NCI-H146 treated with DMSO at 0.1 percent for 48 hours (cell line): Measurements from ENCODE around the gene FARSA.
A peak's percentile ranks its signal among the peaks of the same experiment; 100 is the strongest.
"Not testable (repeated sequence)": the region's sequence is repeated elsewhere in the genome, so short reads cannot be mapped to it uniquely, and the experiment has no call there.

ENCODE experiments used
- DNase-seq: peaks from one replicate; lab custom pipeline; 2025; ENCODE audit not compliant: unreplicated experiment; lab: John Stamatoyannopoulos, UW

The FARSA gene

DNA sequence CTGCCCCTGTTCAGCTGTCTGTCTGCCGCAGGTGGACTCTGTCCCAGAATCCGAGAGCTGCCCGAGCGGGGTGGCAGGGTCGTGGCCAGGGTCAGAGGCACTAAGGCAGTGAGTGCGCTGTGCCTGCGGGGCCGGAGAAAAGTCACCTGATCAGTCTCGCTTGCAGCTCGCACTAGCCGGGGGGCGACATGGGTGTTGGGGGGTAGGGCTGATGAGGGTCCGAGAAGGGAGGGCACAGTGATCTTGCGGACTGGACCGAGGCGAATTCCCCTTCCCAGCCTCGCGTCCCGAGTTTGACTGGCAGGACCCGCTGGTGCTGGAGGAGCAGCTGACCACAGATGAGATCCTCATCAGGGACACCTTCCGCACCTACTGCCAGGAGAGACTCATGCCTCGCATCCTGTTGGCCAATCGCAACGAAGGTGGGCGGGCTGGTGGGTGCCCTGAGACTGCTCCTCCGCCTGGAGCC is 41.9 kb downstream of the FARSA start:
- no peak for DNase-seq

DNA sequence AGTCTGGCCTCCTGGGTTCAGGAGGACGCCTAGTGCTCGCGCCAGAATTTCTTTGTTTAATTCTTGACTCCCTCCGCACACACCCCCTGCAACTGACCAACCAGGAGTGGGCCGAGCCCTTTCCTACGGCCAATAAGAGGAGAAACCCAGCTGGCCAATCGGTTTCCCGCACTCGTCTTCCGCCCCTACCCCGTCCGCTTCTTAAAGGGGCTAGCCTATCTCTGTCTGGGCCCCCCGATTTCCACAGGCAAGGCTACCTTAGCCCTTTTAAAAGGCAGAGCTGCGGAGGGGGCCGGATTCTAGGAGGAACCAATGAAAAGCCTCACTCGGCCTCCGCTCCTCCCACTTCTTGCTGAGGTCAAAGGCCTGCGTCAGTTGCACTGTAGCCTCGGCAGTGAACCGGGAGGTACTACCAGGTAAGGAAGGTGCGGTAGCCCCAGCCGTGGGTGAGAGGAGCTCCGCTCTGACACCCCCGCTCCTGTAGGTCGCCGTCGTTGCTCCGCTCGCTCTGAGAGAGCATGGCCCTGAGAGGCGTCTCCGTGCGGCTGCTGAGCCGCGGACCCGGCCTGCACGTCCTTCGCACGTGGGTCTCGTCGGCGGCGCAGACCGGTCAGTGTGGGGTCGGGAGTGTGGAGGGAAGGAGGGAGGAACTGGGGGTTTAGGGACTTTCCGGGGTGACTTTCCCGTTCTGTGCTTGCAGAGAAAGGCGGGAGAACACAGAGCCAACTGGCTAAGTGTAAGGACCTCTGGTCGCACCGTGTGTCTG is 42.5 kb downstream of the FARSA start, which contains the start of gene GCDH:
GCDH (plus strand) TSS at position 374 of the 766 bp plus-strand sequence; CDS start at position 519, 145 bp downstream.
- peak; percentile 100 for DNase-seq

DNA sequence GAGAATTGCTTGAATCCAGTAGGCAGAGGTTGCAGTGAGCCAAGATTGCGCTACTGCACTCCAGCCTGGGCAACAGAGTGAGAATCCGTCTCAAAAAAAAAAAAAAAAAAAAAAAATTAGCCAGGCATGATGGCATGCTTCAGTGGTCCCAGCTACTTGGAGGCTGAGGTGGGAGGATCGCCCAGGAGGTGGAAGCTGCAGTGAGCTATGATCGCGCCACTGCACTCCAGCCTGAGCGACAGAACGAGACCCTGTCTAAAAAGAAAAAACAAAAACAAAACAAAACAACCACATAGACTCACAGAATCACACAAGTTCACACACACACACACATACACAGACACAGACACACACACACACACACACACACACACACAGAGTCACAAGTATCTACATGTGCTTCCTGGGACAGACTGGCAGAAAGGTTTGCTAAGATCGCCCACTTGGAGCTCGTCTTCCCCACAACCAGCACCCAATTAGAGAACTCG is 43.2 kb downstream of the FARSA start:
- DNase-seq, result not testable (repeated sequence)

DNA sequence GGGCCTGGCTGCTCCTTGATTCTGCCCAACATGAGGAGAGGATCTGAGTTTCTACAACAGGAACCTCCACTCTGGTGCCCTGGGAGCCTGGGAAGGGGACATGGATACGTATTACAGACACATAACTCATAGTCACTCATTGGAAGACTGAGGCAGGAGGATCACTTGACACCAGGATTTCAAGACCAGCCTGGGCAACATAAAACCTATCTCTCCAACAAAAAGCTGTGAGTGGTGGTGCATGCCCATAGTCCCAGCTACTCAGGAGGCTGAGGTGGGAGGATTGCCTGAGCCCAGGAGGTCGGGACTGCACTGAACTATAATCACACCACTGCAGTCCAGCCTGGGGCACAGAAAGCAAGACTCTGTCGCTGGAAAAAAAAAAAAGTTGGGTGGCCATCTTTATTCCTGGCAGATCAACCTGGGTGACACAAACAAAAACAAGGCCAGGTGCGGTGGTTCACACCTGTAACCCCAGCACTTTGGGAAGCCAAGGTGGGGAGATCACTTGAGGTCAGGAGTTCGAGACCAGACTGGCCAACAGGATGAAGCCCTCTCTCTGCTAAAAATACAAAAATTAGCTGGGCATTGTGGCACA is 45.4 kb downstream of the FARSA start:
- no peak for DNase-seq

DNA sequence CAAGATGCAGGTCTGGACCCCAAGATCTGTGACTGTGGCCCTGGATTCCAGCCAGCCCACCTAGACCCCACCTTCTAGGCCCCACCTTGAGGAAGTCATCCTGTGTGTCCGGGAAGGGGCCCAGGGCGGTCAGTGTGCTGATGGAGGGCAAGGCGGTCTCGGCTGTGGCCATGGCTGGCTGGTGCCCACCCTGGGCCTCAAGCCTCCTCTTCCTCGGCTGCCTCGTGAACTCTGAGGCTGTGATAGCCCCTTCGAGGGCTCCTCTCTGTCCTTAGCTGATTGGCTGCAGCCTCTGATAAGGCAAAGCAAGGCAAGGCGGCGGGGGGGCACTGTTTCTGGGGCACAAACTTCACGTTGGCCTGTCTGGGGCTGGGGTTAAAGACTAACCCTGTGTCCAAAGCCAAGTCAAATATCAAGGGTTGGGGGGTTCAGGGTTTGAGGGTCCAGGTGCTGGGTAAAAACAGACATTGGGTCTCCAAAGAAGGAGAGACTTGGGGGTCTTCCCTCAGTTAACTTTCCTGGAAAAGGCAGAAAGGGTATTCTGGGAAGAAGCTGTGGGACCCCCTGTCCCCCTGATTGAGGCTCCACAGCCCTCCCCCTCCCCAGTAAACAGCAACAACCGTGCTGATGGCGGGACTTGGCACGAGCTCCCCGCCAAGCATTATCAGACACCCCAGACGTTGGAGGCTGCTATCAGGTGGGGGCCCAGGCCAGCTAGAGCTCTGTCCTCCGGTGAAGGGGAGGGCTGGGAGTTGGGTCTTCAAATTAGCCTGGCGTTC is 46.4 kb downstream of the FARSA start, which contains the start of gene KLF1:
KLF1 (minus strand) TSS at position 233 of the 779 bp plus-strand sequence; CDS start at position 172, 61 bp downstream.
- no peak for DNase-seq

DNA sequence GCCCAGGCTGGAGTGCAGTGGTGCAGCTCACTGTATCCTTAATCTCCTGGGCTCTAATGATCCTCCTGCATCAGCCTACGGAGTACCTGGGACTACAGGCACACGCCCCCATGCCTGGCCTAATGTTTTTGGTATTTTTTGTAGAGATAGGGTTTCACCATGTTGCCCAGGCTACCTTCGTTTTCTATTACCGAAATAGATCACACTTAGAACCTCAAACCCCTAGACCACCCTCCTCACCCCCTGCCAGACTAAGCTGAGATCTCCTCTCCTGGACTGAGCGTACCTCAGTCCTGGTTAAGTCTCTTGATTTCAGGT is 46.9 kb downstream of the FARSA start:
- DNase-seq, result no peak

DNA sequence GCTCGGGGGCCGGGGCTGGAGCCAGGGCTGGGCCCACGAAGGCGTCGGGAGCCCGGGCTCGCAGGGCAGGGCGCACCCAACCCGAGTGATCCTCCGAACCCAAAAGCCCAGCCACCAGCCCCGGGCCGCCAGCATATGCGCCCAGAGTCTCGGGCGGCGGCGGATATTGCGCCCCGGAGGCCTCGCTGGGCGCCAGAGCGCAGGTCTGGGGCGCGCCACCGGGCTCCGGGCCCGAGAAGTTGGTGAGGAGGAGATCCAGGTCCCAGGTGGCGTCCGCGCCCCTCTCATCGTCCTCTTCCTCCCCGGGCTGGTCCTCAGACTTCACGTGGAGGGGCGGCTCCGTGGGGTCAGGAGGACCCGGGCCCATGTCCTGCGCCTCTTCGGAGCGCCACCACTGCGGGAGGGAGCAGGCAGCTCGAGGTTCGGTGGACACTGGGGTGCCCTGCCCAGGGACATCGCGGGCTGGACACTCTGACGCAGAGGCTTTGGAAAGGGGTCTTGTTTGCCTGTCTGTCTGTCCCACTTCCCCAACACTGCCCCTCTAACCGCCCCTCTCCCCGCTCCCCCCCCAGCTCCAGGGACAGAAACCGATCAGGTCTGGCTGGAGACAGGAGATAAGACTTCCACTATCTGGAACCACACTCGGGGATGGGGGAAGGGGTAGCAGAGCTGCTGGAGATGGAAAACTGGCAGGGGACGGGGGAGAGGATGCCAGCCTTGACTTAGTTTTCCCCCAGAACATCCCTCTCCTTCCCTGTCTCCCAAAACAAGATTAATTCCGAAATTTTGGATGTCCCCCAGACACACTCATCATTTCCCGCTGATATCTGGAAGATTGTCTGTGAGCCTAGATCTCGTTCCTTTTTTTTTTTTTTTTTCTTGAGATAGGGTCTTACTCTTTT is 47.5 kb downstream of the FARSA start:
- no peak for DNase-seq

DNA sequence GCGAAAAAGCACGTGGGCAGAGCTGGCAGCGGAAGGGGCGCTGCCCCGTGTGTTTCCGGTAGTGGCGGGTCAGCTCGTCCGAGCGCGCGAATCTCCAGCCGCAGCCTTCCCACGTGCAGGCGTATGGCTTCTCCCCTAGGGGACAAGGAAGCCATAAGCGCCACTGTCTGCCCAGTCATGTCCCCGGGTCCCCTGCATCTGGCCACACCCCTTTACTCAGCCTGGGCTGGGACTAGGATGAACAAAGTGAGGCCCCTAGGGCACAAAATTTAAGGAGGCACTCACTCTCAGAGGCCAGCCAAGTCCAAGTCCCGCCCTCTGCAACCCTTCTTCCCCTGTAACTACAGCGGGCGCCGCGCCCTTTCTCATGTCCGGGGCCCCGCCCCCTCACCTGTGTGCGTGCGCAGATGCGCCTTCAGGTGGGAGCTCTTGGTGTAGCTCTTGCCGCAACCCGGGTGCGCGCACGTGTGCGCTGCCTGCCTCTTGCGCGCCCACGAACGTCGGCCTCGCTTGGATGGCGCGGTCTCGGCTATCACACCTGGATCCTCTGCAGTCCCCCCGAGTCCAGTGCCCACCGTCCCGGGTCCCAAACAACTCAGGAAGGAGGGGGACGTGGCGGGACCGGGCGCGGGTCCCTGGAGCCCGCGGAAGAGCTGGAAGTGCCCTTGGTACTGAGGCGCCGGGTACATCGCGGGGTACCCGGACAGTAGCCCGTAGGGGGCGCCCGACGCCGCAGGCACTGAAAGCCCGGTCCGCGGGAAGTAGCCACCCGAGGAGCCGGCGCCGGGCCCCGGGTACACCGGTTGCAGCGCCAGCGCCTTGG is 48.4 kb downstream of the FARSA start:
- peak; percentile 99 for DNase-seq

DNA sequence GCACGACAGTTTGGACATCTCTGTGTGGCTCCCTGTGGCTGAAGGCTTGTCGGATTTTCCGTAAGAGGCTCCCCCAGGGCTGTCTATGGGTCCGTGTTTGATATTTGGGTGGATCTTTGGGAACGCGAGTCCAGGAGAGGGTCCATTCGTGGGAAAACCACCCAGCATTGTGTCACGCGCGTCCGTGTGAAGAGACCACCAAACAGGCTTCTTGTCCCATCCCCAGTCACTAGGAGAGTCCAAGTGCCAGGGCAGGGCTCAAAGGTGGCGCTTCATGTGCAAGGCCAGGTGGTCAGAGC is 48.9 kb downstream of the FARSA start:
- DNase-seq, result no peak

DNA sequence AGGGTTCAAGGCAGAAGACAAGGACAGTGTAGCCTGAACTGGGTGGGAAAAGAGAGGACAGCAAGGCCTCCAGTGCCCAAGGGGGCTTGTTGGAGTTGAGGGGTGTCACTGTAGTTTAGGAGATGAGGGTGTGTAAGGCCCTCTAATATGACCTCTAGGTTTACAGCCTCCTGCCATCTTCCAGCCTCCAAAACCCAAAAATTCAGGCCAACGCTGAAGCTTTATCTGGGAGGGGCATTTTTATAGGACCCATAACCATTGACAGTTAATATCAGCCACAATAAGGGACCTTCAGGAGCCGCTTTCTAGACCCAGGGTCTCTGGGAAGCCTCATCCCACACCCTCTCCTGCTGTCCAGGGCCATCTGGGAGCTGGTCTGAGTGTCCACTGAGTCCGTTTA is 49.3 kb downstream of the FARSA start:
- no peak for DNase-seq

DNA sequence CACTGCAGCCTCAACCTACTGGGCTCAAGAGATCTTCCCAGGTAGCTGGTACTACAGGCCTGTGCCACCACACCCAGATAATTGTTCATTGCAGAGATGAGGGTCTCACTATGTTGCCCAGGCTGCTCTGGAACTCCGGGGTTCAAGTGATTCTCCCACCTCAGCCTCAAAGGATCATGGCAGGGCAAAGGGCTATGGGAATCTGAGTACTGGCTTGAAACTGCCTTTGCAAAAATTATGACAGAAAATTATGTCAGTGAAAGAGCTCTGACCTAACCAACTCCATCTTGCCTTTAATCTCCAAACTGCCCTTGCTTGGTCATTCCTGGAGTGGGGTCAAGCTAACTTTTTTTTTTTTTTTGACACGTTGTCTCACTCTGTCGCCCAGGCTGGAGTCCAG is 50.9 kb downstream of the FARSA start:
- DNase-seq, result no peak

DNA sequence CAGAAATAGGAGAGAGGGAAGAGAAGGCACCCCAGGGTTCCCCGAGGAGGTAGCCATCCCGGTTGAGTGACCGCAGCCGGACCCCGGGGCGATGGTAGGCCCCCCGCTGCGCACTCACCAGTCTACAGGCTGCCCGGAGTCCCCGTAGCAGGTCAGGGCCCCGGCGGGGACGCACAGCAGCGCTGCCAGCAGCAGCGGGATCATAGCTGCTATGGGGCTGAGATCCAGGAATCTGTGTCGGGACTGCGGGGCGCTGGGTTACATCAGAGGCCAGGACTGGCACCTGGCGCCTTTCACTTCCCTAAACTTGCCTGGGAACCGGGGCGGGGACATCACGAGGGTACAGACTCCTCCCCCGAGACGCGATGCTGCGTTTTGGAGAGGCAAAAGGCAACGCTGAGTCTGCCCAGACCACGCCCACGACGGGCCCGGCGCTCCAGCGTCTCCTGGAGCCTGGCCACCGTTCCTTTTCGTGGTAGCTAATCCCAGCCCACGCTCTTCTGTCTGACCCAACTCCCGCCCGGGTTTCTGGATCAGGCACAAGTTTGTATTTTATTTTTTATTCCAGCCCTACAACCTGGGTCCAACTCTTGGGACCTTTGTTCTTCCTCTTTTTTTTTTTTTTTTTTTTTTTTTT is 52.2 kb downstream of the FARSA start, which contains the start of gene DNASE2:
DNASE2 (minus strand) TSS at position 278 of the 637 bp plus-strand sequence; CDS start at position 204, 74 bp downstream.
- peak; percentile 96 for DNase-seq

DNA sequence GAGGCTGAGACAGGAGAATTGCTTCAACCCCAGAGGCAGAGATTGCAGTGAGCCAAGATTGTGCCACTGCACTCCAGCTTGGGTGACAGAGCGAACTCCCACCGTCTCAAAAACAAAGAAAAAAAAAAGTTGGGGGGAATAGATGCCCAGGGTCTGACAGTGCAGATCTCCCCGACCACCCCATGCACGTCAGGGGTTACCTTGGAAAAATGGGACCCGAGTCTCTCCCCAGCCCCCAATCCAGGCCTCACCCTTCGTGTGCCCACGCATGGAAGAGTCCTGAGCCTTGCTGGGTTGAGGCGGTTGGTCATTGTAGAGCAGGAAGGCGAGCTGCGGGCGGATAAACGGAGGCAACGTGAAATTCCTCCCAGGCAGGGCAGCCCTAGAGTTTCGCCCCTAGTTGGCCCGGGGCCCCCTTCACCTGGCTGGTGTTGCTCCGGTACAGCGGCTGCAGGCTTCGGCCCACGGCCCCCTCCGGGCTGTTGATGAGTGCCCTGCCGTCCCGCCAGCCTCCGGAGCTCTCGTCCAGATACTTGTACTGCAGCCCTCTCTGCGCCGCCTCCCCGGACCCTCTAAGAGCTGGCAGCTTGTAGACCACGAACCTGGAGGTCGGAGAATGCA is 52.9 kb downstream of the FARSA start:
- DNase-seq, result peak; percentile 42

DNA sequence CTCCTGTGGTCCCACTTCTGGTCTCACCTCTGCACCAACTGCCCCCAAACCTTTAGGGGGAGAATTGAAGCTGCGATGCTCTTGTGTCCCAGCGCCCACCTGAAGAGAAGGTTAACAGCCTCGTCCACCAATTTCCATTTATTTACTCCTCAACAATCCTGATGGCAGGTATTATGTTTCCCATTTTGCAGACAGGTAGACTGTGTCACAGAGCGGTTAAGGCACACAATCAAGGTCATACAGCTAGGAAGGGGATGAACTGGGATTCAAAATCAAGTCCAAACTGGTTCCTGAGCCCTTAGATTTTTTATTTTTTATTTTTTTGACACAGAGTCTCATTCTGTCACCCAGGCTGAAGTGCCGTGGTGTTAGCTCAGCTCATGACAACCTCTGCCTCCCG is 58.4 kb downstream of the FARSA start:
- no peak for DNase-seq

DNA sequence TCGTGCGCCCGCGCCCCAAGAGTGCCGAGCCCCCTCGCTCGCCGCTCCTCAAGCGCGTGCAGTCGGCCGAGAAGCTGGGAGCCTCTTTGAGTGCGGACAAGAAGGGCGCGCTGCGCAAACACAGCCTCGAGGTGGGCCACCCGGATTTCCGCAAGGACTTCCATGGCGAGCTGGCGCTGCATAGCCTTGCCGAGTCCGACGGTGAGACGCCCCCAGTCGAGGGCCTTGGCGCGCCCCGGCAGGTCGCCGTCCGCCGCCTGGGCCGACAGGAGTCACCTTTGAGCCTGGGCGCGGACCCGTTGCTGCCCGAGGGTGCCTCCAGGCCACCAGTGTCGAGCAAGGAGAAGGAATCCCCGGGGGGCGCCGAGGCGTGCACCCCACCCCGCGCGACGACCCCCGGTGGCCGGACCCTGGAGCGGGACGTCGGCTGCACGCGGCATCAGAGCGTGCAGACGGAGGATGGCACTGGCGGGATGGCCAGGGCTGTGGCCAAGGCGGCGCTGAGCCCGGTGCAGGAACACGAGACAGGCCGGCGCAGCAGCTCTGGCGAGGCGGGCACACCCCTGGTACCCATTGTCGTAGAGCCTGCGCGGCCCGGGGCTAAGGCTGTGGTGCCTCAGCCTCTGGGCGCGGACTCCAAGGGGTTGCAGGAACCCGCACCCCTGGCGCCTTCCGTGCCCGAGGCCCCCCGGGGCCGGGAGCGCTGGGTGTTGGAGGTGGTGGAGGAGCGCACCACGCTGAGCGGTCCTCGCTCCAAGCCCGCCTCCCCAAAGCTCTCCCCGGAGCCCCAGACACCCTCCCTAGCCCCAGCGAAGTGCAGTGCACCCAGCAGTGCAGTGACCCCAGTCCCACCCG is 59.4 kb downstream of the FARSA start:
- DNase-seq, result no peak

DNA sequence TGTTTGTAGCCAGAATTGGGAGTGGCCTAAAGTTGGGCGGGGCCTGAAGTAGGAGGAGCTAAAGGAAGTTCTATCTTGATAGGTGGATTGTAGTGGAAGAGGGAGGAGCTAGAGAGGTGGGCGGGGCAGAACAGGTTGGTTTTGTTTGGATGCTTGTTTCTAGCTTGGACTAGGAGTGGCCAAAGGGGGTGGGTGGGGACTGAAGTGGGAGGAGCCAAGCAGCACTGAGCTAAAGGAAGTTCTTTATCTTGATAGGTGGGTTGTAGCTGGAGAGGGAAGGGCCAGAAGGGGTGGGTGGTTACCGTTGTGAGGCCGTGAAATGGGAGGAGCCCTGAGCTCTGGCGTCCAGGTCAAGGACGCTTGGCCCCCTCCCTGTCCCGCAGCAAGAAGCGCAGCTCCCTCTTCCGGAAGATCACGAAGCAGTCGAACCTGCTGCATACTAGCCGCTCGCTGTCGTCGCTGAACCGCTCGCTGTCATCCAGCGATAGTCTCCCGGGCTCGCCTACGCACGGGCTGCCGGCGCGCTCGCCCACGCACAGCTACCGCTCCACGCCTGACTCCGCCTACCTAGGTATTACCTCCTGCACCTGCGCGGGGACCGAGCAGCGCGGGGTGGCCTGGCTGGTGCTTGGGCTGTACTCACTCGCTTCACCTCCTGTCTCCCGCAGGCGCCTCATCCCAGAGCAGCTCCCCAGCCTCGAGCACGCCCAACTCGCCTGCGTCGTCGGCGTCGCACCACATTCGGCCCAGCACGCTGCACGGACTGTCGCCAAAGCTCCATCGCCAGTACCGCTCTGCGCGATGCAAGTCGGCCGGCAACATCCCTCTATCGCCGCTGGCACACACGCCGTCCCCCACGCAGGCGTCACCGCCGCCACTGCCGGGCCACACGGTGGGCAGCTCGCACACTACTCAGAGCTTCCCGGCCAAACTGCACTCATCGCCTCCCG is 60.3 kb downstream of the FARSA start:
- no peak for DNase-seq
